Astrocyte (in vitro differentiated cells and primary cell): ENCODE results near the gene THRAP3.

Experiments
- EZH2 ChIP-seq: IDR thresholded peaks from 2 replicates; pipeline ENCODE4 v1.6.1; 2012; ENCODE audit warnings: mild to moderate bottlenecking, low read length, inconsistent platforms; ENCODE audit not compliant: insufficient read depth
- TF ChIP-seq, protein P1 (sequence below): IDR thresholded peaks from 2 replicates; pipeline ENCODE4 v1.5.1; 2011; ENCODE audit warnings: low read depth, mild to moderate bottlenecking, inconsistent platforms, low read length, moderate library complexity; ENCODE audit not compliant: insufficient read depth

DNA sequence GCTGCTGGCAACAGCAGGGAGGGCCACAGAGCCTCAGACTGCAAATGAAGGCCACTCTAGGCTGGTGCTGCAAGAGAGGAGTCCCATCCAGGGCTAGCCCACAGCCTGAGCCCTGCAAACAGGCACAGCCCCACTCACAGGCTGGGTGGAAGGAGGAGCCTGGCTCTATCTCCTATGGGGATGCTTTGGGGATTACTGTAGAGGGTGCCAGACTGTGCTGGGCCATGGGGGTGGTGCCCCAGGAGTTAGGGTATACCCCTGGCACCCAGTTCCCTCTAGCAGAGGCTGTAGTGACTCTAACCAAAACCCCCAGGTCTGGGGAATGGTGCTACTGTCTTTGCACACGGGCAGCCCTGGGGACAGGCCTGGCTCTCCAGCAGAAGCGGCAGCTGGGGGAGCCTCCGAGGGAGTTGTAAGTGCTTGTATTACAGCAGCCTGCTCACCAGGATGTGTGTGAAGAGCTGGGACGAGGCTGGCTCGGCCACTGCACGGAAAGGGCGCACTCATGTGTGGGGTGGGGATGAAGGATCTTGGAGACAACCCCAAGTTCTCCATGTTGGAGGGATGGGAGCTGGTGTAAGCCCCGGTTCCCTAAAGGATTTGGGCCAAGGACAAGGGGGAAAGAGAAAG is 122.6 kb downstream of the THRAP3 start:
- no peak for TF ChIP-seq EZH2
- TF ChIP-seq, protein P1, sequence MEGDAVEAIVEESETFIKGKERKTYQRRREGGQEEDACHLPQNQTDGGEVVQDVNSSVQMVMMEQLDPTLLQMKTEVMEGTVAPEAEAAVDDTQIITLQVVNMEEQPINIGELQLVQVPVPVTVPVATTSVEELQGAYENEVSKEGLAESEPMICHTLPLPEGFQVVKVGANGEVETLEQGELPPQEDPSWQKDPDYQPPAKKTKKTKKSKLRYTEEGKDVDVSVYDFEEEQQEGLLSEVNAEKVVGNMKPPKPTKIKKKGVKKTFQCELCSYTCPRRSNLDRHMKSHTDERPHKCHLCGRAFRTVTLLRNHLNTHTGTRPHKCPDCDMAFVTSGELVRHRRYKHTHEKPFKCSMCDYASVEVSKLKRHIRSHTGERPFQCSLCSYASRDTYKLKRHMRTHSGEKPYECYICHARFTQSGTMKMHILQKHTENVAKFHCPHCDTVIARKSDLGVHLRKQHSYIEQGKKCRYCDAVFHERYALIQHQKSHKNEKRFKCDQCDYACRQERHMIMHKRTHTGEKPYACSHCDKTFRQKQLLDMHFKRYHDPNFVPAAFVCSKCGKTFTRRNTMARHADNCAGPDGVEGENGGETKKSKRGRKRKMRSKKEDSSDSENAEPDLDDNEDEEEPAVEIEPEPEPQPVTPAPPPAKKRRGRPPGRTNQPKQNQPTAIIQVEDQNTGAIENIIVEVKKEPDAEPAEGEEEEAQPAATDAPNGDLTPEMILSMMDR, result no peak
